ENCODE data around the gene LRRC2.

LRRC2 gene

GRCh38 chr3:46573701-46574100 is 7.6 kb upstream of the LRRC2 start:
- Histone ChIP-seq H3K4me2 (ENCODE audit: low read length) (no peak overlapping the region), H2AFZ (ENCODE audit: low read depth, low read length) (no peak overlapping the region), H3K9ac (ENCODE audit: low read length) (no peak overlapping the region), H3K27me3 (ENCODE audit: low read depth, low read length) (no peaks in the 10 kb centered on the region), H3K36me3 (replicated peaks; ENCODE audit: low read depth, low read length) (no peaks in the 10 kb centered on the region), H3K4me3 (ENCODE audit: low read length) (no peak overlapping the region), H3K4me1 (ENCODE audit: low read length) (no peaks in the 10 kb centered on the region), H3K9me3 (ENCODE audit: insufficient read depth, low read length) (no peaks in the 10 kb centered on the region), H4K20me1 (ENCODE audit: insufficient read depth, low read length) (no peaks in the 10 kb centered on the region), H3K27ac (ENCODE audit: low read length) (no peak overlapping the region), H3K79me2 (ENCODE audit: low read length) (no peaks in the 10 kb centered on the region)
- TF ChIP-seq CTCF (IDR thresholded peaks at IDR 0.05; ENCODE audit: low read depth, low read length) (no peak), EZH2phosphoT487 (IDR thresholded peaks at IDR 0.05; ENCODE audit: low read depth) (no peak)

- Histone ChIP-seq H3K4me1 (ENCODE audit: low read length) (no peaks in the 10 kb centered on the region), H3K4me3 (ENCODE audit: low read length) (no peak overlapping the region), H3K36me3 (replicated peaks; ENCODE audit: low read depth, low read length) (no peaks in the 10 kb centered on the region), H3K9me3 (ENCODE audit: insufficient read depth, low read length) (no peaks in the 10 kb centered on the region), H3K9ac (ENCODE audit: low read length) (no peak overlapping the region), H3K27me3 (ENCODE audit: low read depth, low read length) (peaks cover 5% of the 10 kb centered on the region), H3K27ac (ENCODE audit: low read length) (no peak overlapping the region), H3K79me2 (ENCODE audit: low read length) (no peaks in the 10 kb centered on the region), H3K4me2 (ENCODE audit: low read length) (no peak overlapping the region), H2AFZ (ENCODE audit: low read depth, low read length) (no peak overlapping the region), H4K20me1 (ENCODE audit: insufficient read depth, low read length) (no peaks in the 10 kb centered on the region)
- TF ChIP-seq CTCF (IDR thresholded peaks at IDR 0.05; ENCODE audit: low read depth, low read length) (no peak), EZH2phosphoT487 (IDR thresholded peaks at IDR 0.05; ENCODE audit: low read depth) (no peak)
Observed at GRCh38 chr3:46571684-46572083, 5.6 kb upstream of the LRRC2 start.

DNA sequence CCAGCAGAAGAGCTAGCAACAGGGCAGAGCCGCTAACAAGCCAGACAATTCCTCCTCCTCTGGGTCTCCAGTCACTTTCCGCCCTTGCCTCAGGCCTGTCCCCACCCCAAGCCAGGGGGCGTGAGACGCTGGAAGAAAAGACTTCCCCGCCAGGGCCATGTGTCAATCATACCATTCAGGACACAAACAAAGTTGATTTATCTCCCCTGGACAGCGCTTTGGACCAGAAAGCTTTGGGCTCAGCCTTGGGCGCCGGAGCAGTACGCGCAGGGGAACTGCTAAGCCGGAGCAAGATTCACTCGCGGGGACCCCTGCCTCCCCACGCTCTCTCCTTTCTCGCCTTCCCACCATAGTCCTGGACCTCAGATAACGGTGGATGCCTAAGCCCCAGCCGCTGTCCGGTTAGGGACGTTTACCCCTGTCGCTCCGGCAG is 479 bp downstream of the LRRC2 start:
- H3K27ac ChIP-seq (ENCODE audit: low read length): no peak overlapping the region
- H3K9ac ChIP-seq (ENCODE audit: low read length): no peak overlapping the region
- no peaks in the 10 kb centered on the region for H4K20me1 ChIP-seq (ENCODE audit: insufficient read depth, low read length)
- H3K27me3 ChIP-seq (ENCODE audit: low read depth, low read length): peaks cover 9% of the 10 kb centered on the region
- H3K4me3 ChIP-seq (ENCODE audit: low read length): no peak overlapping the region
- no peaks in the 10 kb centered on the region for H3K4me1 ChIP-seq (ENCODE audit: low read length)
- TF ChIP-seq CTCF (IDR thresholded peaks at IDR 0.05; ENCODE audit: low read depth, low read length) (no peak), EZH2phosphoT487 (IDR thresholded peaks at IDR 0.05; ENCODE audit: low read depth) (no peak)
- no peak overlapping the region for H2AFZ ChIP-seq (ENCODE audit: low read depth, low read length)
- no peaks in the 10 kb centered on the region for H3K79me2 ChIP-seq (ENCODE audit: low read length)
- H3K4me2 ChIP-seq (ENCODE audit: low read length): no peak overlapping the region
- no peaks in the 10 kb centered on the region for H3K9me3 ChIP-seq (ENCODE audit: insufficient read depth, low read length)
- H3K36me3 ChIP-seq (replicated peaks; ENCODE audit: low read depth, low read length): no peaks in the 10 kb centered on the region

DNA sequence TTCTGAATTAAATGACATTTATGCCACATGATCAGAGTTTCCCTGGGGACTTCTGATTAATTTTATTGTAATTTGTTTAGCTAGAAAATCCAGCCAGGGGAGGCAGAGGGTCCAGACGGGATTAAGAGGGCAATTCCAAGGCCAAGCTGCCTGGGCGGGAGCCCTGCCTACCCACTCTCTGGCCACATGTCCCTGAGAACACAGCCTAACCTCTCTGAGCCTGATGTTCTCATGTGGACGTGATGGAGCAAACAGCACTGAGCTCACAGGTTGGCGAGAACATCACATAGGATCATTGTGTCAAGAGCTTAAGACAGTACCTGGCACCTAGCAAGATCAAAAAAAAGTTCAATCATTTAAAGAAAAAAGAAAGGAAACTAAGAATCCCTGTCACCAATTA is 1.0 kb downstream of the LRRC2 start:
- no peak for TF ChIP-seq EZH2phosphoT487 (IDR thresholded peaks at IDR 0.05; ENCODE audit: low read depth)
- no peak for TF ChIP-seq CTCF (IDR thresholded peaks at IDR 0.05; ENCODE audit: low read depth, low read length)
- H3K9ac ChIP-seq (ENCODE audit: low read length): no peak overlapping the region
- no peak overlapping the region for H3K27ac ChIP-seq (ENCODE audit: low read length)
- no peak overlapping the region for H3K4me2 ChIP-seq (ENCODE audit: low read length)
- H3K4me1 ChIP-seq (ENCODE audit: low read length): no peaks in the 10 kb centered on the region
- H3K4me3 ChIP-seq (ENCODE audit: low read length): no peak overlapping the region
- H2AFZ ChIP-seq (ENCODE audit: low read depth, low read length): no peak overlapping the region
- H3K79me2 ChIP-seq (ENCODE audit: low read length): no peaks in the 10 kb centered on the region
- no peaks in the 10 kb centered on the region for H3K9me3 ChIP-seq (ENCODE audit: insufficient read depth, low read length)
- no peaks in the 10 kb centered on the region for H4K20me1 ChIP-seq (ENCODE audit: insufficient read depth, low read length)
- H3K36me3 ChIP-seq (replicated peaks; ENCODE audit: low read depth, low read length): no peaks in the 10 kb centered on the region
- H3K27me3 ChIP-seq (ENCODE audit: low read depth, low read length): peaks cover 13% of the 10 kb centered on the region

All from OCI-LY3 (cell line).